ENCODE measurements around the gene MEGF6. TPM values are rescaled to one million over a fixed set of nuclear protein-coding genes. Genes with fewer than 3 reads are reported as not detected.

The MEGF6 gene
- polyA plus RNA-seq, 12 donors, result 6.0 to 59.7 (median 11.5) TPM; not detected in 1

- DNase-seq, result no peak
These were observed 89.2 kb downstream of the MEGF6 start for GRCh38 chr1:3522112-3522511.

- no peak for DNase-seq
These were observed 89.9 kb downstream of the MEGF6 start for GRCh38 chr1:3521426-3521825.

- no peak for DNase-seq
These were observed 90.6 kb downstream of the MEGF6 start for GRCh38 chr1:3520419-3521378.

- DNase-seq, result no peak
These were observed 91.9 kb downstream of the MEGF6 start for GRCh38 chr1:3519301-3519885.

- no peak for DNase-seq
These were observed 92.6 kb downstream of the MEGF6 start for GRCh38 chr1:3518756-3519155.

GRCh38 chr1:3518256-3518655, 93.1 kb downstream of the MEGF6 start:
- no peak for DNase-seq

- no peak for DNase-seq
These were observed 94.2 kb downstream of the MEGF6 start for GRCh38 chr1:3516911-3517675.

GRCh38 chr1:3516481-3516869, 94.8 kb downstream of the MEGF6 start:
- DNase-seq, result no peak

- no peak for DNase-seq
These were observed 95.4 kb downstream of the MEGF6 start for GRCh38 chr1:3515774-3516480.

- no peak for DNase-seq
These were observed 96.0 kb downstream of the MEGF6 start for GRCh38 chr1:3515272-3515671.

GRCh38 chr1:3514404-3514803, 96.9 kb downstream of the MEGF6 start:
- no peak for DNase-seq

- DNase-seq, result no peak
These were observed 99.5 kb downstream of the MEGF6 start for GRCh38 chr1:3511856-3512255.

- DNase-seq, result no peak
These were observed 100.0 kb downstream of the MEGF6 start for GRCh38 chr1:3511306-3511705.

- DNase-seq, result no peak
These were observed 100.4 kb downstream of the MEGF6 start for GRCh38 chr1:3510956-3511250.

GRCh38 chr1:3510136-3510955, 101.0 kb downstream of the MEGF6 start:
- no peak for DNase-seq

- no peak for DNase-seq
These were observed 101.6 kb downstream of the MEGF6 start for GRCh38 chr1:3509721-3510120.

- no peak for DNase-seq
These were observed 102.4 kb downstream of the MEGF6 start for GRCh38 chr1:3508757-3509415.

- DNase-seq, result no peak
These were observed 103.6 kb downstream of the MEGF6 start for GRCh38 chr1:3507636-3508275.

- no peak for DNase-seq
These were observed 104.4 kb downstream of the MEGF6 start for GRCh38 chr1:3506943-3507342.

- DNase-seq, result no peak
These were observed 105.3 kb downstream of the MEGF6 start for GRCh38 chr1:3506041-3506440.

Measured in muscle of arm (tissue), 12 donors.